ENCODE data around the gene SLC27A5.
A peak's percentile ranks its signal among the peaks of the same experiment; 100 is the strongest.
"Not testable (repeated sequence)": the region's sequence is repeated elsewhere in the genome, so short reads cannot be mapped to it uniquely, and the experiment has no call there.

SLC27A5 gene

DNA sequence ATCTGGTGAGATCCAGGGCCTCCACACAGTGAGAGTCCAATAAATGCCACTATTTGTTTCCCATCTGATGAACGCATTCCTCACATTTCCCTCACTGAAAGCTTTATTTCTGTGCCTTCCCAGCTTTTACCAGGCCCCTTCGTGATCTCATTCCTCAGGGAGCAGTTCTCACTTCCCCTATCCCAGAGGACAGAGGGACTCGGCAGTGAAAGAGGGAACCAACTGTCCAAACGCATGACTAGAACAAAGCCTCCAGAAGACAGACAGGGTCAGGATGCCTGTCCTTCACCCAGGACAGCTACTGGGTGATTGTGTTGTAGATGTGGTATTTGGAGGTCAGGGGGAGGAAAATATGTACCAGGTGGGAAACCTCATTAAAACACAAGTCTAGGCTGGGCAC lies 9.9 kb upstream of the SLC27A5 start:
- no peak for DNase-seq

DNA sequence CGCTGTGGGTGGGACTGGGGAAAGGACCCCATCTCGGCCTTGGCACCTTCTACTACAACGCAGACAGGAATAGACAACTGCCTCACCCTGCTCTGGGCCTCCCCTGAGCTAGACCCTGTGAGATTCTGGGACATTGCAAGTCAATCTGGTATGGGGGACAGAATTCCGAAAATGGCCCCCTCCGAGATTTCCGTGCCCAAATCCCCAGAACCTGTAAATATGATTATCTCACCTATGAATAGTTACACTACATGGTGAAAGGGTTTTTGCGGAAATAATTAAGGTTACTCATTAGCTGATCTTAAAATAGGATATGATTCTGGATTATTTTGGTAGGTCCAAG lies 8.4 kb upstream of the SLC27A5 start:
- no peak for DNase-seq

DNA sequence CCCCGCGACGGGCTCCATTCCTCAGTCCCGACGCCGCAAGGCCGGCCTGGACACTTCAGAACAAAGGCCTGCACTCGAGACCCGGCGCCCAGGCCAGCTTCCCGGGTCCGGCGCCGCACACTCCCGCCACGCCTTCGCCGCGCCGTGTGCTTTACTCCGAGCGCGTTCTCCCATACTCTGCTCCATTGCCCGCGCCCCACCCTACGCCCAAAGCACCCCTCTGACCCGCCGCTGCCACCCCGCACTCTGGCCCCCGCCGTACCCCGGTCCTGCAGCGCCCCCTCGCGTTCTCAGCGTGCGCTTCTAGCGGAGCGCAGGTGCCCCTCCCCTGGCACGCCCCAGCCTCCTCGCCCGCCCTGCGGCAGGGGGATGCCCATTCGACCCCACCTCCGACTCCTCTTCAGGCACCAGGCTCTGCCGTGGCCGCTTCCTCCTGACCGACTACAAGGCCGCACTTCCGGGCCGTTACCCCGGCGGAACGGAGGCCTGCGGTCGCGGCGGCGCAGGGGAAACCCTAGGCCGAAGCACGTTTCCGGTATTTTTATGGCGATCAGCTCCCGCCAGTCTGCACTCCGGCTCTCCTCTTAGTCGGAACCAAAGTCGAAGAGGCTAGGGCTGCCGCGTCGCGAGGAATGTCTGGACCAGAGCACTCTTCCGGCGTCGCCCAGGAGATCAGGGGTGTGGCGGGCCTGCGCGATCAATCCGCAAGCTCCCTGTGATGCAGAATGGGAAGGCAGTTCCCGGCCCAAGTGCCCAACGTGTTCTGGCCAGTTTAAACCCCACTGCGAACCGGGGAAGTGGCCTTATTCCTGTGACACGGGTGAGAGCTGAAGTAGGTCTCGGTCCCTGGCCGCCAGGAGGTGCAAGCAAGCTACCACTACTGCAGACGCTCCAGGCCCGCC lies 7.8 kb upstream of the SLC27A5 start, which contains the start of gene ZBTB45:
ZBTB45 (minus strand) TSS at position 456 of the 902 bp plus-strand sequence. CDS start 2,137 bp downstream, outside the sequence.
- DNase-seq = peak; percentile 97

DNA sequence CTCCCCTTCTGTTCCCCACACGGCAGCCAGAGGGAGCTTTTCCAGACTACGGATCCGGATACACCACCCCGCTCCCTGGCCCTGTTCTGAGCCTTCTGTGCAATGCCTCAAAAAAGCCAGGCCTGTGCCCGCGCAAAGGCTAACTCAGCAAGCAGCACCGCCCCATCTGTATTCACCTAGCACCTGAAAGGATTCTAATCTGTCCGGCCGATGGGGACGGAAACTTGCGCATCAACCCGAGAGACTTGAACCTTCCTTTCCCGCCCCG lies 7.2 kb upstream of the SLC27A5 start:
- peak; percentile 80 for DNase-seq

DNA sequence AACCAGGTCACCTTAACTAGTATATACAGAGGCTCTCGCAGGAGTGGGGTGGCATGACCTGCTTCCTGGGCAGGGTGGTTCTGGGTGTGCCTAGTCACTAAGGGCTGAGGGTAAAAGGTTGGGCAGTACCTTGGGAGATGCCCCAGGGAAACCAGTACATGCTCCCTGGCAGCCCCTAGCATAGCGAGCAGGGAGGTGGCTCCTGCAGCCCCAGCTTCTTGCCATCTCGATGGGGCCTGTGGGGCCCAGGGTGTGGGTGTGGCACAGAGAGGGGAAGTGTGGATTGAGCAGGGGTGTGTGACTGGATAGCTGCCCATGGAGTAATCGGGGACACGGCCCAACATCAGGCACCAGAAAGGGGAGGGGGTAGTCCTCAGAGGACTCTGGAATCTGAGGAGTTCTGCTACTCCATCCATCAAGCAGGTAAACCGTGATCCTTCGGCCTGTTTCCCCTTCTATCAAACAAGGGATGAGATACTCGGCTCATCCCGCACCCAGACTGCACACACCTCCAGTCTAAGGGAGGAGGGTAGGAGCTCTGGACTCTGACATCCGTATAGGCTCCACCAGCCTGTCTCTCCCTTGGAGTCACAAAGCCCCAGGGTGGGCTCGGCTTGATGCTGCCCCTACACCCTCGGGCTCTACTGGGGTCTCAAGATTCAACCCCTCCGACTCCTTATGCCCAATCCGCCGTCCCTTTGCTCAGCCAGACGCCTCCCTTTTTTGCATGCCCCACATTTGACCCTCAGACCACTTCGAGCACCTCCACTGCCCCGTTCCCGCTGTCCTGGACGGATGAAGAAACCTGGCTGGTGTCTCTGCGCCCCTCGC lies 6.7 kb upstream of the SLC27A5 start:
- no peak for DNase-seq

DNA sequence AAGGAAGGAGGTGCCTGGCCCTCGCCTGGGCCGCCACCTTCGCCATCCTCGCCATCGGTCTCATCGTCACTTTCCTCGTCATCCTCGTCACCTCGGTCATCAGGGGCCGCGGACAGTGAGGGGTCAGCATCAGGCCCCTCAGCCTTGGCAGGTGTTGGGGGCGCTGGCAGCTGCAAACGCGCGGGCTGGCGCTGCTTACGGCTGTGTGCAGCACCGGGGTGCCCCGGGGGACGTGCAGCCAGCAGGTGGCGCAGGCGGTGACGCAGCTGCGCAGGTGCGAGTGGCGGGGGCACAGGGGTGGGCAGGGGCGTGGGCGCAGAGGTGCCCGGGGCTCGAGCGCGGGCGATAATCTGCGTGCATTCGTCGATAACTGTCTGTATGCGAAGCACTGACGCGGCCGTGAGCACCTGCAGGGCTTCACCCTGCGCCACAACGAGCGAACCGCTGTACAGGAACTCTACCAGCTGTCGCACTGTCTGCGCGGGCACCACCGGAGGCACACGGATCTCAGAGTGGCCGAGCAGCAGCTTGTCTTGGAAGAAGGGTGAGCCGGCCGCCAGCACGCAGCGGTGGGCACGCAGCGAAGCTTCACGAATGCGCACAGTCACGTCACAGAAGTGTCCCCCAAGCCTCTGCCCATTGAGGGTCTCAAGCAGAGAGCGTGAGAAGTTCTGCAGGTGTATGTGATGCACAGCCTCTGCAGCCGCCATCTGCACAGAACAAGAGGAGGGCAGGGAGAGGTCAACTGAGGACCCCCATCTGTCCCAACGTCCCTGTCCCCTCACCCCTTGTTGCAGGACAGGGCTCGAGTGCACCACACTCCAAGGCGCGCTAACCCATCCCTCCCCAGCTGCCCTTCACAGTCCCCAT lies 5.4 kb upstream of the SLC27A5 start:
- no peak for DNase-seq

DNA sequence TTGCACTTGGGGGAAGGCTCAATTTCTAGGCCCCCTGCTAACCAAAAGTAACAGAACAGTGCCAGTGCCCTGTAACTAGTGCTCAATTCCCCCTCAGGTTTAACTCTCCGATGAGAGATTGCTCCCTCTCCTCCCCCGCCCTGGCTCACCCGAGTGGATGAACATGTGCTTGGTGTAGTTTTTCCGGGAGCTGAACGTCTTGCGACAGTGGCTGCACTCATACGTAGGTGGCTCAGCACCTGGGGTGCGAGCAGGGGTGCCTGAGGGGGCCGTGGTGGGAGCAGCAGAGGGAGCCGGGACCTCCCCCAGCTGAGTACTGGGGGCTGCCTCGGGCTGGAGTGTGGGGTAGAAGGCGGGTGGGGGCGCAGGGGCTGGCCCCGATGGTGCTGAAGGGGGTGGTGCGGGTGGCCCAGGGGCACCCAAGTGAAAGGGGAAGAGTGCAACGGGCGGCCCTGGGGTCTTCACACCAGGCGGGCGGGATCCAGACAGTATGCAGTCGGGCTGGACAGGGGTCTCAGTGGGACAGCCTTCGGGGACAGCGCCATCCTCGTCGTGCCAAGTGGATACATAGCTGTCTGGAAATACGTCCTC lies 4.5 kb upstream of the SLC27A5 start:
- DNase-seq = no peak

DNA sequence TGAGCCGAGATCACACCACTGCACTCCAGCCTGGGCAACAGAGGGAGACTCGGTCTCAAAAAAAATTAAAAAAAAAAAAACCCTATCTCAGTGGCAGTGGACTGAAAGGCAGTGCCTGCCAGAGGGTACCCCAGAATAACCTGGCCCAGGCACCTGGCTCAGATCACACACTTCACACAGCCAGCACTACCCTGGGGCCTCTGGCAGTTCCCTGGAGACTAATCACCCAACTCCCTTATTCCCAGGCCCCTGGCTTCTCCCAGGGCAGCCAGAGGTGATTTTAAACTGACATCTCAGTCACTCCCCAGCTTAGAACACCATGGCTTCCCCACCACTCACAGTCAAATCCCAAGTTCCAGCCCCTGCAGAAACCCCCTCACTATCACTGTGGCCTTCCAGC lies 3.5 kb upstream of the SLC27A5 start:
- no peak for DNase-seq

DNA sequence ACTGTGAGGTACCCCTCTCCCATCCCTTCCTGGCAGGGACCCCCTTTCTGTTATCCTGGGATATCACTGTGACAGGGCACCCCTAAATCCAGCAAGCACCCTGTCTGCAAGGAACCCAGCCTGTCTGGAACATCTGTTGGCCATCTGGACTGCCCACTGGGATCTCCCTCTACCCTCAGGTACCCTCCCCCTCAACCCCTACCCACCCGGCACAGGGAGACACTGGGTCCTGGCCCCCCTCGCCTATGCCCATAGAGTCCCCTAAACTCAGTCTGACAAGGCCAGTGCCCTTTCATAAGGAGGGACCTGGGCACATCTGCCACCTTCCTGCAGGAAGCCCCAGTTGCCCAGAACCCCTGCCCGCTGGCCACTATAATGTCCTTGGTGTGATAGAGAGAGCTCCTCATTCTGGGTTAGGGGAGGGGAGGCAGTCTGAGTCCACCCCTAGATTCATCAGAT lies 2.8 kb upstream of the SLC27A5 start:
- DNase-seq = no peak

DNA sequence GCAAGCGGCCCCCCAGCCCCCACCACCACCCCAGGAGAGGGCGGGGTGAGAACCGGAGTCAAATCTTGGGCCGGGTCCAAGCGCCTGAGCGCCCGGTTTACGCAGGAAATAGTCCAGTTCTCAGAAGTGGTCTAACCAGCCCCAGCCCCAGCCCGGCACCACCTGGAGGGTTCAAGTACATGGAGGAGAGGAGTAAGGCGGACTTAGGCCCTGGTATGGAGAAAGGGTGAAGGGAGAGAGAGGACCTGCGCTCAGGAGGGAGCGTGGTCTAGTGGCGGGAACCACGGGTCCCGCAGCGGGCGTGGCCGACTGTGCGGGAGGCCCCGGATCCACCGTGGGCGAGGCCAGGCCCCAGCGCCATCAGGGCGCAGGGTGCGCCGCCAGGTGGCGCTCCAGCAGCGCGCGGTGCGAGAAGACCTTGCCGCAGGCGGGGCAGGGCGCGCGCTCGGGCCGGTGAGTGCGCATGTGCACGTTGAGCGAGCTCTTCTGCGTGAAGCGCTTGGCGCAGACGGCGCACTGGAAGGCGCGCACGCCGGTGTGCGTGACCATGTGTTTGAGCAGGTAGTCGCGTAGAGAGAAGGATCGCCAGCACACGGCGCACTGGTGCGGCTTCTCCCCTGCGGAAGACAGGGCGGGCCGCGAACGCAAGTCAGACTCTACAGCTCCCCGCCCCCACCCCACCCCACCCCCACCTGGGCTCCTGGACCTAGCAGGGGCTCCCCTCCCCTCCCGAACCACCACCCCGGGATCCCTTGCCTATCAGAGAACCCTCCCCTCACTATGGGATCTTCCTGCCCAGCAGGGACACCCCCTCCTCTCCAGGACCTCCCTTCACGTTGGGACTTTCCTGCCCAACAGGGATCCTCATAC lies 2.1 kb upstream of the SLC27A5 start:
- peak; percentile 81 for DNase-seq

DNA sequence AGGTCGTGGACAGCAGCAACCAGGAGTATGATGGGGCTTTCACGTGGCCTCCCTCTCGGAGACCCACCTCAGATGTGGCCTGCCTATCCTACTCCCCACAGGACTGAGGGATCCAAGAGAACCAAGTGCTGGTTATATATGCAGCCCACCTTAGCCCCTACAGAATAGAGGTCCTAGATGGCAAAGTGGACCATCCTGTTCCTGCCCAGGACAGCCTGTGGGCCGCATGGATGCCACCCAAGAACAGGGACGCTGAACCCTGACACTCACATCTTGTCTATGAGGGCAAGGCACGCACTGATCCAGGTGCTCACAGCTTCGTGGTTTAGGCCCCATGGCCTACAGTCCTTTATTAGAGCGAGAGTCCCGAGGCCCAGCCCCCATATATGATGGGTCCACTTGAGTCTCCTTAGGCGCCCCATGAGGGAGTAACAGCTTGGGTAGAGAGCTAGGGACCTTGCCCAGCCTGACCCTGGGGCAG lies 1.5 kb upstream of the SLC27A5 start:
- DNase-seq = no peak

DNA sequence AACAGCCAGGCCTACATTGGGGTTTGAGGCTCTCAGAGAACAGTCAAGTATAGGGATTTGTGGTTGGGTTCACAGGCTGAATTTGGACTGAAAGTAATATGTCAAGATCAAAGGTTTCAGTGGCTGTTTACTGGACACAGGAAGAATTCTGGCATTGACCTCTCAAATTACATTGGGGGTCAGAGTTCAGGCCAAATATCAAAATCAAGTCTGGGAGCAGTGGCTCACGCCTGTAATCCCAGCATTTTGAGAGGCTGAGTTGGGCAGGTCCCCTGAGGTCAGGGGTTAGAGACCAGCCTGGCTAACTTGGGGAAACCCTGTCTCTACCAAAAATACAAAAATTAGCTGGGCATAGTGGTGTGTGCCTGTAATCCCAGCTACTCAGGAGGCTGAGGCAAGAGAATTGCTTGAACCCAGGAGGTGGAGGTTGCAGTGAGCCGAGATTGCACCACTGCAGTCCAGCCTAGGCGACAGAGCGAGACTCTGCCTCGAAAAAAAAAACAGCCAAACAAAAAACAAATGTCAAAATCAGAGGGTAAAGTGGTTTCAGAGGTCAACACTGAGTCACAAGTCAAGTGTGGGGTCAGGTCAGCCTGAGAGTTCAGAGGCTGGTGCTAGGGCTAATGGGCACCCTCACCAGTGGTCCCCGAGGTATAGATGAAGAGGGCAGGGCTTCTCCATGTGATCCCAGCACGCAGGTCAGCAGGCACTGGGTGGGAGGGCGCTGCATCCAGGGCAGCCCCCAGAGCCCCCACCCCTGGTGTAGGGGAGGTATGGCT lies 1.5 kb downstream of the SLC27A5 start:
- no peak for DNase-seq

DNA sequence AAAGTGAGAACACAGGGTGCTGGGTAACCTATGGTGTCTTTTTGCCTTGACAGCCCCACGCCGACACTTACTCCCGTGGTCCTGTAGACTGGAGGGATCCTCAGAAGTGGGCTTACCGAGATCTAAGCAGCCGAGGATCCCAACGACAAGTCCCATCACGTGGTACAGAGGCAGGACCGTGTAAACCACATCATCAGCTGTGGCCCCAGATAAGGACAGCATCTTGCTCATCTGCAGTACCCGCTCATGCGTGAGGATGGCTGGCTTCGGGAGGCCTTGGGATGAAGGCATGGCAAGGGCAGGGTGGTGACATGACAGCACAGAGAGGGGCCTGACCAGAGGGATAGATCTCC lies 2.1 kb downstream of the SLC27A5 start:
- DNase-seq = no peak

DNA sequence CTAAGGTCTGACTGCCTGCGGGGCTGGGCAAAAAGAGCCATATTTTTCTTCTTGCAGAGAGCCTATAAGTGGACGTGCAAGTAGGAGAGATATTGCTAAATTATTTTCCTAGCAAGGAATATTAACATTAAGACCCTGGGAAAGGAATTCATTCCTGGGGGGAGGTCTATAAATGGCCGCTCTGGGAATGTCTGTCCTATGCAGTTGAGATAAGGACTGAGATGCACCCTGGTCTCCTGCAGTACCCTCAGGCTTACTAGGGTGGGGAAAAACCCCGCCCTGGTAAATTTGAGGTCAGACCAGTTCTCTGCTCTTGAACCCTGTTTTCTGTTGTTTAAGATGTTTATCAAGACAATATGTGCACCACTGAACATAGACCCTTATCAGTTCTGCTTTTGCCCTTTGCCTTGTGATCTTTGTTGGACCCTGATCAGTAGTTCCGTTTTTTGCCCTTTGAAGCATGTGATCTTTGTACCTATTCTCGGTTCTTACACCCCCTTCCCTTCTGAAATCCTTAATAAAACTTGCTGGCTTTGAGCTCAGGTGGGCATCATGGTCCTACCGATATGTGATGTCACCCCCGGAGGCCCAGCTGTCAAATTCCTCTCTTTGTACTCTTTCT lies 4.1 kb downstream of the SLC27A5 start:
- not testable (repeated sequence) for DNase-seq

DNA sequence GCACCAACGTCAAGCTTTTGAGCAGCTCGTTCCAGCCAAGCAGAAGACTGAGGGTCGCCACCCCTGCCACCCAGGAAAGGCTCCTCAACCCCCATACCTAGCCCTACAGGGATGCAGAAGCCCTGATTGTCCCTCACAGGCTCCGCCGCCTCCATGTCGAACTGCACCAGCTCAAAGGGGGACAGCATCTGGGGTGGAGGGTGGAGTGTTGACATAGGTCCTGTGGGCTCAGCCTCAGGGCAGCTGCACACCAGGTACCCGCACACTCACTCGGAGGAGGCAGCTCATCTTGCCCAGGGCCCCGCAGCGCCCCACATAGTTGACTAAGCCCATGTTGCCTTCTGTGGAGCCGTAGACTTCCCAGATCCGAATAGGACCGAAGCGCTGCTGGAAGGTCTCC lies 11.6 kb downstream of the SLC27A5 start:
- DNase-seq = no peak

DNA sequence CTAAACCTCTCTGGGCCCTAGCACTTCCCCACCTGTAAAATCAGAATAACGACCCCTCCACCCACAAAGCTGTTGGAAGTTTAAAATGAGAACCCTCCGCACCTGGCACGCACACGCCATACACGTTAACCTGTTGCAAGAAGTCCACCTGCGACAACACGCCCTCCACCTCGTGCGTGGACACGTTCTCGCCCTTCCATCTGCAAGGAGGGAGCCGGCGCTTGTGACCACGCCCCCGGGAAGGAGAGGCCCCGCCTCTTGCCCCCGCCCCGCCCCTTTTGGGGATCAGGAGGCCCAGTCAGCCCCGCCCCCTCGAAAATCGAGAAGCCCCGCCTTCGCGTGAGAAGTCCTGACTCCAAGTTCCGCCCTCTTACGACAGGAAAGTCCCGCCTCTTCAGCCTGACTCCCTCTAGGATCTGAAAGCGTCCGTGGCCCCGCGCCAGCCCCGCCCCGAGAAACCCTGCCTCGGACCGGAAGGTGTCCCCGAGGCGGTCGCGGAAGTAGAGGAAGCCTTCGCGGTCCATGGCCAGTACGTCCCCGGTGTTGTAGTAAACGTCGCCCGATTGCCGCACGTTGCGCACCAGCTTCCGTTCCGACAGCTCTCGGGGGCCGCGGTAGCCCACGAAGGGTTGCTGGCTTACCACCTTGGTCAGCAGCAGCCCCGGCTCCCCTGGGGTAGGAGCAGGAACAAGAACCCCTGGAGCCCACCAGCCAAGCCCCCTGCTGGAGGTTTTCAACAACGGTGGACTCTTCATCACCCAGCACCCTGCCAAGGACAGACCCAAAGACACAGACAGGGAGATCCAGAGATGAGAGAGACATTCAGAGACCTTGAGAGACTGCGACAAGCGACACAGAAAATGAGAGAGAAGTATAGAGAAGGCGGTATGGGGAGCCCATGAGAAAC lies 12.5 kb downstream of the SLC27A5 start:
- DNase-seq = peak; percentile 99

DNA sequence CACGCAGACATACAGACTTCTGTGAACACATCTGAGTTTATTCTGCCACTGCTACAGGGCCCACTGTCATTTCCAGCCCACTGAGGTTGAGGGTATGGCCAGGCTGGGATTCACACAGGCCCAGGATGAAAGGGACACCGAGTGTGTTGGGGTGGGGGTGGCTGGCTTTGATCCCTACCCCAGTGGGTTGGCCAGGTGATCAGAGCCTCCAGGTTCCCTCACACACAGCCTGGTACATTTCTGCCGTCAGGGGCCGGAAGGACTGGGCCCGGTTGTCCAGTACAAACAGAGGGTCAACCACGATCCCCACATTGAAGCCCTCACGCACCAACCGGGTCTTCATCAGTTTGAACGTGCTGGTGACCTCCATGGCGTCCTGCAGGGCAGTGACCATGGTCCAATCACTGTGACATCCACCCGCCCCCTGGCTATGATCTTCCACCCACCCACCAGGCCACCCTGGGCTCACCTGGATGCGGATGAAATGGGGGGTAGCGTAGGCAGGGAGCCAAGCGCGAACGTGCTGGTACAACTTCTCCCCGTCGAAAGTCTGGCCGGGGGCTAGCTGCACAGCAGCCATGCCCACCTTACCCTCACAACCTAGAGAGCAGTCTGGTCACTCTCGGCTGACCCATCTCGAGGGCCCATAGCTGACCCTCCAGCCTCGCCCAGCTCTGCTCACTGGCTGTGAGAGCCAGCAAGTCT lies 13.3 kb downstream of the SLC27A5 start:
- DNase-seq = no peak

DNA sequence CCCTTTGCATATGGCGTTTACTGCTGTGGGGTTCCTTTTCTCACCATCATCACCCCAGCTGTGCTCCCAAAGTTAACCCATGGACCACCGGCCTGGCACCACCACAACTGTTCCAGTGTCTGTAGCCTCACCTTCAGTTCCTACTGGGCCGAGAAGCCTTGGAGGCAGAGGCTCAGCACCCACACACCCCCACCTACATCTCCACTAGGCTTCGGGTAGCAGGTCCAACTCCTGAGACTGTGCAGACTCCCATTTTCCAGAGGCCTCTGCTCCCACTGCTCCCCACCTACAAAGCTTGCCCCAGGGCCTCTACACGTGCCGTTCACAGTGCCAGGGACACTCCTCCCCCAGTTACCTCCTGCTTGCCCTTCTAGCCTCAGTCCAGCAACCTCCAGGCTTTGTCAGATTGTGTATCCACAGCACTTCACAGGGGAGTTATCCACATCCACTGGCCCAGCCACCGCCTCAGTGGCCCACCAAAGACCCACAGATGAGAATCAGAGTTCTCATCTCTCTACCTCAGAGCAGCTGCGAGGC lies 14.1 kb downstream of the SLC27A5 start:
- DNase-seq = no peak

All from fibroblast of skin of back (primary cell).